Prostate gland (tissue), 2 donors: ENCODE data around the gene PCNX1. TPM values are rescaled to one million over a fixed set of nuclear protein-coding genes. Genes with fewer than 3 reads are reported as not detected.
"Not testable (repeated sequence)": the region's sequence is repeated elsewhere in the genome, so short reads cannot be mapped to it uniquely, and the experiment has no call there.

Experiments
- DNase-seq: peaks from one replicate; pipeline ENCODE4 v3.0.0-alpha.2; 2019; ENCODE audit warnings: low spot score
- H3K27ac ChIP-seq, 2 donors: fragments of 200-600 bp; sonication (generic); 2 replicates each; pipeline ENCODE4 v1.5.1; 2017 to 2019
- H3K27me3 ChIP-seq: fragments of 200-600 bp; sonication (generic); replicated peaks from 2 replicates; pipeline ENCODE4 v1.5.1; 2019; ENCODE audit not compliant: insufficient read depth
- H3K36me3 ChIP-seq, 2 donors: fragments of 200-600 bp; sonication (generic); 1 replicate in 1 of 2; 2 replicates in 1 of 2; pipeline versions ENCODE4 v1.5.1 to v1.8.1; 2017 to 2019
- H3K4me1 ChIP-seq: fragments of 200-600 bp; sonication (generic); replicated peaks from 2 replicates; pipeline ENCODE4 v1.5.1; 2019
- H3K4me3 ChIP-seq, 2 donors: fragments of 200-600 bp; sonication (generic); 2 replicates each; pipeline ENCODE4 v1.5.1; 2017 to 2019
- H3K9me3 ChIP-seq: fragments of 200-600 bp; sonication (generic); 2 replicates; pipeline ENCODE4 v1.5.1; 2017
- POLR2A ChIP-seq: fragments of 450-650 bp; IDR thresholded peaks from one replicate; pipeline ENCODE4 v1.6.1; 2016; ENCODE audit warnings: antibody characterized with exemption, mild to moderate bottlenecking
- POLR2AphosphoS5 ChIP-seq: sonication (generic); formaldehyde crosslinking; IDR thresholded peaks from one replicate; pipeline ENCODE4 v1.6.1; 2017; ENCODE audit warnings: antibody characterized with exemption
- WGBS: methylation state at CpG from one replicate; pipeline ENCODE4 v1.1.5; 2018; 5-methylcytosine and 5-hydroxymethylcytosine counted together
- intact Hi-C: fragments of 100-400 bp; cut with DNase I; formaldehyde crosslinking; loops from one replicate; pipeline ENCODE4 v1.14.2; 2022
- total RNA-seq, 2 donors: library from RNA; depleted of rRNA; stranded (reverse); fragments of >200 nt; gene quantifications; one replicate each; pipeline ENCODE4 v1.1.0, GENCODE V29; 2016
- TF ChIP-seq, protein P1 (sequence below), 4 experiments: fragments of 200-600 bp in 2 of 4; fragments of 450-650 bp in 2 of 4; sonication (generic) in 2 of 4; IDR thresholded peaks; 1 replicate in 3 of 4; 2 replicates in 1 of 4; pipeline ENCODE4 v1.5.1; 2016 to 2019; ENCODE audit warnings: antibody characterized with exemption in 4 of 4, mild to moderate bottlenecking in 2 of 4, moderate library complexity in 2 of 4

Gene PCNX1
- 10 to 100 TPM; 24.5 to 66.5 TPM for total RNA-seq

GRCh38 chr14:70907176-70907995 is at the start of gene PCNX1:
TSS of gene PCNX1 (plus strand) at chr14:70907459. CDS start at chr14:70907851, 392 bp downstream.
- WGBS, result under 1% methylated on average over 46 of the region's 101 CpGs
- intact Hi-C loops, result loop anchor here (5.0 kb wide), 1 partner anchor 65 kb away; no protein-coding TSS in a partner anchor
- no peaks in the 10 kb centered on the region for H3K4me1 ChIP-seq

DNA sequence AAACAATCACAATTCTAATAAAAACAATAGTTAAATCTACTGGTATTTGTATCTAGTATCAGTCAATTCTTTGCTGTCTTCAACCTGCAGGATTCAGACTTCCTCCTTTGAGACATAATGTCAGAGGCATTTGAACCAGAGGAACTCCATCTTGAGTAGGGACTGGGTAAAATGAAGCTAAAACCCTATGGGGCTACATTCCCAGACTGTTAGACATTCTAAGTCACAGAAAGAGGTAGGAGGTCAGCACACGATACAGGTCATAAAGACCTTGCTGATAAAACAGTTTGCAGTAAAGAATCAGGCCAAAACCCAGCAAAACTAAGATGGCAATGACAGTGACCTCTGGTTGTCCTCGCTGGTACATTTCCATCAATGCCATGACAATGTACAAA is 49.8 kb upstream of the PCNX1 start:
- intact Hi-C loops, result no loop called here
- Histone ChIP-seq H3K4me3 (no peak overlapping the region), H3K36me3 (no peaks in the 10 kb centered on the region), H3K9me3 (no peaks in the 10 kb centered on the region), H3K27ac (no peak overlapping the region), H3K4me1 (no peaks in the 10 kb centered on the region), H3K27me3 (no peaks in the 10 kb centered on the region)
- DNase-seq, result no peak
- 90% methylated on average over 2 of the region's 2 CpGs for WGBS
- TF ChIP-seq POLR2A (no peak), POLR2AphosphoS5 (no peak)
- TF ChIP-seq, protein P1, sequence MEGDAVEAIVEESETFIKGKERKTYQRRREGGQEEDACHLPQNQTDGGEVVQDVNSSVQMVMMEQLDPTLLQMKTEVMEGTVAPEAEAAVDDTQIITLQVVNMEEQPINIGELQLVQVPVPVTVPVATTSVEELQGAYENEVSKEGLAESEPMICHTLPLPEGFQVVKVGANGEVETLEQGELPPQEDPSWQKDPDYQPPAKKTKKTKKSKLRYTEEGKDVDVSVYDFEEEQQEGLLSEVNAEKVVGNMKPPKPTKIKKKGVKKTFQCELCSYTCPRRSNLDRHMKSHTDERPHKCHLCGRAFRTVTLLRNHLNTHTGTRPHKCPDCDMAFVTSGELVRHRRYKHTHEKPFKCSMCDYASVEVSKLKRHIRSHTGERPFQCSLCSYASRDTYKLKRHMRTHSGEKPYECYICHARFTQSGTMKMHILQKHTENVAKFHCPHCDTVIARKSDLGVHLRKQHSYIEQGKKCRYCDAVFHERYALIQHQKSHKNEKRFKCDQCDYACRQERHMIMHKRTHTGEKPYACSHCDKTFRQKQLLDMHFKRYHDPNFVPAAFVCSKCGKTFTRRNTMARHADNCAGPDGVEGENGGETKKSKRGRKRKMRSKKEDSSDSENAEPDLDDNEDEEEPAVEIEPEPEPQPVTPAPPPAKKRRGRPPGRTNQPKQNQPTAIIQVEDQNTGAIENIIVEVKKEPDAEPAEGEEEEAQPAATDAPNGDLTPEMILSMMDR (IDR thresholded peaks at IDR 0.05), result no peak

More at GRCh38 chr14:70907176-70907995, at the start of gene PCNX1:
- TF ChIP-seq, protein P1 (IDR thresholded peaks at IDR 0.05), result peak; percentile 65 to 92 (median 81)
- TF ChIP-seq POLR2AphosphoS5, result no peak
- TF ChIP-seq POLR2A, result peak; percentile 32
- peak within 1 kb of the TSS; percentile 92 to 93 for H3K27ac ChIP-seq
- no peaks in the 10 kb centered on the region for H3K36me3 ChIP-seq
- peak within 1 kb of the TSS; percentile 81 to 85 for H3K4me3 ChIP-seq
- no peaks in the 10 kb centered on the region for H3K27me3 ChIP-seq
- H3K9me3 ChIP-seq, result no peaks in the 10 kb centered on the region
- peak; percentile 84 for DNase-seq

GRCh38 chr14:70858641-70859040 is 48.6 kb upstream of the PCNX1 start:
- Histone ChIP-seq H3K4me1 (no peaks in the 10 kb centered on the region), H3K27me3 (no peaks in the 10 kb centered on the region), H3K36me3 (no peaks in the 10 kb centered on the region), H3K4me3 (no peak overlapping the region), H3K27ac (no peak overlapping the region), H3K9me3 (no peaks in the 10 kb centered on the region)
- no peak for TF ChIP-seq POLR2A
- TF ChIP-seq, protein P1 (IDR thresholded peaks at IDR 0.05), result no peak
- TF ChIP-seq POLR2AphosphoS5, result no peak
- WGBS, result 88% methylated on average over 5 of the region's 5 CpGs
- DNase-seq, result no peak
- intact Hi-C loops, result no loop called here

GRCh38 chr14:70866992-70867391 is 40.3 kb upstream of the PCNX1 start:
- H3K27me3 ChIP-seq, H3K36me3 ChIP-seq, H3K4me1 ChIP-seq, H3K9me3 ChIP-seq, H3K4me3 ChIP-seq, intact Hi-C loops, DNase-seq, H3K27ac ChIP-seq: not testable (repeated sequence)
- 68% methylated on average over 1 of the region's 1 CpG for WGBS

GRCh38 chr14:70871001-70871400 is 36.3 kb upstream of the PCNX1 start:
- intact Hi-C loops, result no loop called here
- H3K27me3 ChIP-seq, result no peaks in the 10 kb centered on the region
- H3K4me3 ChIP-seq, result no peak overlapping the region
- no peak overlapping the region for H3K27ac ChIP-seq
- no peaks in the 10 kb centered on the region for H3K4me1 ChIP-seq
- no peak for DNase-seq
- no peaks in the 10 kb centered on the region for H3K36me3 ChIP-seq
- 92% methylated on average over 1 of the region's 1 CpG for WGBS
- TF ChIP-seq POLR2A (no peak), POLR2AphosphoS5 (no peak)
- TF ChIP-seq, protein P1 (IDR thresholded peaks at IDR 0.05), result no peak
- no peaks in the 10 kb centered on the region for H3K9me3 ChIP-seq
